ENCODE measurements around the gene GFM1.

DNA sequence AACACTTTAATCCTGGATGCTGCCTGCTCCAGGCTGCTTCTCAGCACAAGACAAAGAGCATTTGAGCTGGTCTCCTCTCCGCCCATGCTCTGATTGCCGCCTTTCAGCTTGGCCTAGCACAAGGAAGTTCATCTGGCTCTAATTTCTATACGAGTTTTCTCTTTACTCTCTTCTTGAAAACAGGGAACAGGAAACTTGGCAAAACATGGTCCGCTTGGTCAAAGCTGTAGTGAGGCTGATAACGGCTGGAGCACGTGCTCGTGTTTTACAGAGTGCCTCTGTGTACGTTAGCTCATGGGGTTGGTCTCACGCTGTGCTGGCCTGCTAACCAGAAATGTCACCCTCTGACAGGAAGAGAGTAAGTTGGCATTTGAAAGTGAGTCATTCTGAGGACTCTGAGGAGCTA, 68.8 kb downstream of the GFM1 start:
- TF ChIP-seq, protein P1, sequence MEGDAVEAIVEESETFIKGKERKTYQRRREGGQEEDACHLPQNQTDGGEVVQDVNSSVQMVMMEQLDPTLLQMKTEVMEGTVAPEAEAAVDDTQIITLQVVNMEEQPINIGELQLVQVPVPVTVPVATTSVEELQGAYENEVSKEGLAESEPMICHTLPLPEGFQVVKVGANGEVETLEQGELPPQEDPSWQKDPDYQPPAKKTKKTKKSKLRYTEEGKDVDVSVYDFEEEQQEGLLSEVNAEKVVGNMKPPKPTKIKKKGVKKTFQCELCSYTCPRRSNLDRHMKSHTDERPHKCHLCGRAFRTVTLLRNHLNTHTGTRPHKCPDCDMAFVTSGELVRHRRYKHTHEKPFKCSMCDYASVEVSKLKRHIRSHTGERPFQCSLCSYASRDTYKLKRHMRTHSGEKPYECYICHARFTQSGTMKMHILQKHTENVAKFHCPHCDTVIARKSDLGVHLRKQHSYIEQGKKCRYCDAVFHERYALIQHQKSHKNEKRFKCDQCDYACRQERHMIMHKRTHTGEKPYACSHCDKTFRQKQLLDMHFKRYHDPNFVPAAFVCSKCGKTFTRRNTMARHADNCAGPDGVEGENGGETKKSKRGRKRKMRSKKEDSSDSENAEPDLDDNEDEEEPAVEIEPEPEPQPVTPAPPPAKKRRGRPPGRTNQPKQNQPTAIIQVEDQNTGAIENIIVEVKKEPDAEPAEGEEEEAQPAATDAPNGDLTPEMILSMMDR (IDR thresholded peaks at IDR 0.05) = no peak
- no peak for TF ChIP-seq POLR2A (IDR thresholded peaks at IDR 0.05)

Measured in esophagus squamous epithelium (tissue), 4 donors.